ENCODE results near the gene CPNE6. TPM values are rescaled to one million over a fixed set of nuclear protein-coding genes. Genes with fewer than 3 reads are reported as not detected.

Gene CPNE6
- total and polyA plus RNA-seq, 4 donors: 0.05 to 0.17 TPM; not detected in 2

DNA sequence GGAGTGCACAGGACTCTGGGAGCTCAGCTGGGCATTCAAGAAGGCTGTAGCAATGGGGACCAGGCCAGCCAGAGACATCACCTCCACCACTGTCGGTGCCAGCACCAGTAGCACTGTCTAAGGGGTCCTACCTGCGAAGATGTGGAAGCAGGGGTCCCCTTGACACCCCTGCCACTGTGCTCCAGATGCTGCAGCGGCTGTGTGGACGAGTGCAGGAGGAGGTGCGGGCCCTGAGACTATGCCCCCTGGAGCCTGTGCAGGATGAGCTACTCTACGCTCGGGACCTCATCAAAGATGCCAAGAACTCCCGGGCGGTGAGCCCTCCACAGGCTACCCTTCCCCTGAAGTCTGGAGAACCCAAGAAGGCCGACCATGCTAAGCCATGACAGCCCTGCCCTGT is 10.9 kb upstream of the CPNE6 start:
- H3K9me3 ChIP-seq (ENCODE audit: control insufficient read depth in 4 of 4, low read length in 3 of 4): no peaks in the 10 kb centered on the region
- no peaks in the 10 kb centered on the region for H3K27me3 ChIP-seq (ENCODE audit: control insufficient read depth in 4 of 4, insufficient read depth in 4 of 4, low read length in 3 of 4)
- H3K4me1 ChIP-seq (ENCODE audit: control insufficient read depth in 4 of 4, insufficient read depth in 4 of 4, low read length in 3 of 4): peaks cover 34 to 80% (median 65%) of the 10 kb centered on the region in 4 donors
- H3K27ac ChIP-seq (ENCODE audit: low read depth in 1 of 2, low read length in 2 of 2): no peak overlapping the region
- no peak overlapping the region for H3K4me3 ChIP-seq (ENCODE audit: low read depth in 1 of 3, low read length in 3 of 3)
- DNase-seq (ENCODE audit: low spot score): no peak
- no peak for TF ChIP-seq FOXA1 (IDR thresholded peaks at IDR 0.05)
- TF ChIP-seq, protein P1, sequence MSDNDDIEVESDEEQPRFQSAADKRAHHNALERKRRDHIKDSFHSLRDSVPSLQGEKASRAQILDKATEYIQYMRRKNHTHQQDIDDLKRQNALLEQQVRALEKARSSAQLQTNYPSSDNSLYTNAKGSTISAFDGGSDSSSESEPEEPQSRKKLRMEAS (IDR thresholded peaks at IDR 0.05): no peak
- TF ChIP-seq SP1 (IDR thresholded peaks at IDR 0.05): no peak
- no peak for TF ChIP-seq EGR1 (IDR thresholded peaks at IDR 0.05; ENCODE audit: low read depth in 2 of 2)
- no peak for TF ChIP-seq TAF1 (conservative IDR thresholded peaks at IDR 0.05)
- no peaks in the 10 kb centered on the region for H3K36me3 ChIP-seq (ENCODE audit: control insufficient read depth in 4 of 4, insufficient read depth in 3 of 4, low read depth in 1 of 4, low read length in 3 of 4)
- no peak overlapping the region for H3K9ac ChIP-seq (ENCODE audit: low read depth in 1 of 2, low read length in 2 of 2)
- 95% methylated on average over 10 of the region's 10 CpGs for WGBS

DNA sequence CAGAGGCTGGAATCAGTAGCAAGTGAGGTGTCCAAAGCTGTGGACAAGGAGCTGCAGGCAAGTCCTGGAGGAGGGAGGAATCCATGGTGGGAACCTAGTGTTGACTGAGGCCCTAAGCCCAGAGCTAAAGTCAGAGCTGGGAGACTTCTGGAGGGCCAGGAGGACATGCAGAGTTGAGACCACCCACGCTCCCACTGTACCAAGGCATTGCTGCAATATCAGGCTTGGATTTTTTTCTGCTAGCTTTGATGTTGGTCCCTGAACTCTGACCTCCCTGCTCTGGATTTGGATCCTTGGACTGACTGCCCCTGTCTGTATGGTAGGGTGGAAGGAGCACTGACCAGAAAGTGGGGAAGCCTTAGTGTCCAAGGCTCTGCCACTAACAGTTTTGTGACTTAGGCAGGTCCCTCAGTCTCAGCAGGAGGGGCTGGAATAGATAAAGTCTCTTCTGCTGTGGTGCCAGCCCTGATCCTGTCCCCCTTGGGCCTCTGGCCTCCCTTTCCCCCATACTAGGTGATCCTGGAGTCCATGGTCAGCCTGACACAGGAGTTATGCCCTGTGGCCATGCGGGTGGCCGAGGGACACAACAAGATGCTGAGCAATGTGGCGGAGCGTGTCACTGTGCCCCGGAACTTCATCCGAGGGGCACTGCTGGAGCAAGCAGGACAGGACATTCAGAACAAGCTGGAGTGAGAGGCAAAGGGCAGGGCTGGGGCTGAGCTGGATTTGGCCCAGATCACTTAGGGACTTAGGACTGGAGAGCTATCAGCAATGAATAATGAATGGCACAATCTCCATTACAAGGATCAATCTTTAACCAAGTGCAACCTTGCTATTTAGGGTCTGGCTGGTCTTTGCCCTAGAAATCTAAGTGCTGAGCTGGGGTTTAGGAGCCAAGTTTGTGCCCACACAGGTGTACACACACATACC is 10.1 kb upstream of the CPNE6 start:
- no peak for DNase-seq (ENCODE audit: low spot score)
- H3K27ac ChIP-seq (ENCODE audit: low read depth in 1 of 2, low read length in 2 of 2): peak overlapping the region; percentile 44 to 71

More for the DNA sequence above, 10.1 kb upstream of the CPNE6 start:
- no peak overlapping the region for H3K9ac ChIP-seq (ENCODE audit: low read depth in 1 of 2, low read length in 2 of 2)
- peaks cover 35 to 85% (median 71%) of the 10 kb centered on the region in 4 donors for H3K4me1 ChIP-seq (ENCODE audit: control insufficient read depth in 4 of 4, insufficient read depth in 4 of 4, low read length in 3 of 4)
- 41% methylated on average over 7 of the region's 7 CpGs for WGBS
- H3K4me3 ChIP-seq (ENCODE audit: low read depth in 1 of 3, low read length in 3 of 3): no peak overlapping the region
- H3K36me3 ChIP-seq (ENCODE audit: control insufficient read depth in 4 of 4, insufficient read depth in 3 of 4, low read depth in 1 of 4, low read length in 3 of 4): no peaks in the 10 kb centered on the region
- no peaks in the 10 kb centered on the region for H3K27me3 ChIP-seq (ENCODE audit: control insufficient read depth in 4 of 4, insufficient read depth in 4 of 4, low read length in 3 of 4)
- no peaks in the 10 kb centered on the region for H3K9me3 ChIP-seq (ENCODE audit: control insufficient read depth in 4 of 4, low read length in 3 of 4)
- TF ChIP-seq FOXA1 (IDR thresholded peaks at IDR 0.05) (peak; percentile 44), SP1 (IDR thresholded peaks at IDR 0.05) (peak; percentile 100), GABPA (IDR thresholded peaks at IDR 0.05 in 1 of 2, conservative IDR thresholded peaks at IDR 0.05 in 1 of 2) (peak in 1 of 2 donors; percentile 81), JUND (IDR thresholded peaks at IDR 0.05) (peak in 1 of 2 donors; percentile 86), FOXA2 (IDR thresholded peaks at IDR 0.05) (peak; percentile 66), RXRA (IDR thresholded peaks at IDR 0.05) (peak; percentile 95 to 98), HNF4G (IDR thresholded peaks at IDR 0.05) (peak; percentile 97), YY1 (IDR thresholded peaks at IDR 0.05) (peak; percentile 91), RAD21 (IDR thresholded peaks at IDR 0.05) (peak; percentile 60 to 66), NR2F2 (IDR thresholded peaks at IDR 0.05) (peak; percentile 66), EGR1 (IDR thresholded peaks at IDR 0.05; ENCODE audit: low read depth in 2 of 2) (no peak), HNF4A (conservative IDR thresholded peaks at IDR 0.05) (peak; percentile 97 to 98)
- TF ChIP-seq, protein P2, sequence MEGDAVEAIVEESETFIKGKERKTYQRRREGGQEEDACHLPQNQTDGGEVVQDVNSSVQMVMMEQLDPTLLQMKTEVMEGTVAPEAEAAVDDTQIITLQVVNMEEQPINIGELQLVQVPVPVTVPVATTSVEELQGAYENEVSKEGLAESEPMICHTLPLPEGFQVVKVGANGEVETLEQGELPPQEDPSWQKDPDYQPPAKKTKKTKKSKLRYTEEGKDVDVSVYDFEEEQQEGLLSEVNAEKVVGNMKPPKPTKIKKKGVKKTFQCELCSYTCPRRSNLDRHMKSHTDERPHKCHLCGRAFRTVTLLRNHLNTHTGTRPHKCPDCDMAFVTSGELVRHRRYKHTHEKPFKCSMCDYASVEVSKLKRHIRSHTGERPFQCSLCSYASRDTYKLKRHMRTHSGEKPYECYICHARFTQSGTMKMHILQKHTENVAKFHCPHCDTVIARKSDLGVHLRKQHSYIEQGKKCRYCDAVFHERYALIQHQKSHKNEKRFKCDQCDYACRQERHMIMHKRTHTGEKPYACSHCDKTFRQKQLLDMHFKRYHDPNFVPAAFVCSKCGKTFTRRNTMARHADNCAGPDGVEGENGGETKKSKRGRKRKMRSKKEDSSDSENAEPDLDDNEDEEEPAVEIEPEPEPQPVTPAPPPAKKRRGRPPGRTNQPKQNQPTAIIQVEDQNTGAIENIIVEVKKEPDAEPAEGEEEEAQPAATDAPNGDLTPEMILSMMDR (IDR thresholded peaks at IDR 0.05; ENCODE audit: low read depth, low read length, missing input control): no peak
- TF ChIP-seq, protein P3, sequence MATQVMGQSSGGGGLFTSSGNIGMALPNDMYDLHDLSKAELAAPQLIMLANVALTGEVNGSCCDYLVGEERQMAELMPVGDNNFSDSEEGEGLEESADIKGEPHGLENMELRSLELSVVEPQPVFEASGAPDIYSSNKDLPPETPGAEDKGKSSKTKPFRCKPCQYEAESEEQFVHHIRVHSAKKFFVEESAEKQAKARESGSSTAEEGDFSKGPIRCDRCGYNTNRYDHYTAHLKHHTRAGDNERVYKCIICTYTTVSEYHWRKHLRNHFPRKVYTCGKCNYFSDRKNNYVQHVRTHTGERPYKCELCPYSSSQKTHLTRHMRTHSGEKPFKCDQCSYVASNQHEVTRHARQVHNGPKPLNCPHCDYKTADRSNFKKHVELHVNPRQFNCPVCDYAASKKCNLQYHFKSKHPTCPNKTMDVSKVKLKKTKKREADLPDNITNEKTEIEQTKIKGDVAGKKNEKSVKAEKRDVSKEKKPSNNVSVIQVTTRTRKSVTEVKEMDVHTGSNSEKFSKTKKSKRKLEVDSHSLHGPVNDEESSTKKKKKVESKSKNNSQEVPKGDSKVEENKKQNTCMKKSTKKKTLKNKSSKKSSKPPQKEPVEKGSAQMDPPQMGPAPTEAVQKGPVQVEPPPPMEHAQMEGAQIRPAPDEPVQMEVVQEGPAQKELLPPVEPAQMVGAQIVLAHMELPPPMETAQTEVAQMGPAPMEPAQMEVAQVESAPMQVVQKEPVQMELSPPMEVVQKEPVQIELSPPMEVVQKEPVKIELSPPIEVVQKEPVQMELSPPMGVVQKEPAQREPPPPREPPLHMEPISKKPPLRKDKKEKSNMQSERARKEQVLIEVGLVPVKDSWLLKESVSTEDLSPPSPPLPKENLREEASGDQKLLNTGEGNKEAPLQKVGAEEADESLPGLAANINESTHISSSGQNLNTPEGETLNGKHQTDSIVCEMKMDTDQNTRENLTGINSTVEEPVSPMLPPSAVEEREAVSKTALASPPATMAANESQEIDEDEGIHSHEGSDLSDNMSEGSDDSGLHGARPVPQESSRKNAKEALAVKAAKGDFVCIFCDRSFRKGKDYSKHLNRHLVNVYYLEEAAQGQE (IDR thresholded peaks at IDR 0.05): peak; percentile 78
- TF ChIP-seq, protein P4, sequence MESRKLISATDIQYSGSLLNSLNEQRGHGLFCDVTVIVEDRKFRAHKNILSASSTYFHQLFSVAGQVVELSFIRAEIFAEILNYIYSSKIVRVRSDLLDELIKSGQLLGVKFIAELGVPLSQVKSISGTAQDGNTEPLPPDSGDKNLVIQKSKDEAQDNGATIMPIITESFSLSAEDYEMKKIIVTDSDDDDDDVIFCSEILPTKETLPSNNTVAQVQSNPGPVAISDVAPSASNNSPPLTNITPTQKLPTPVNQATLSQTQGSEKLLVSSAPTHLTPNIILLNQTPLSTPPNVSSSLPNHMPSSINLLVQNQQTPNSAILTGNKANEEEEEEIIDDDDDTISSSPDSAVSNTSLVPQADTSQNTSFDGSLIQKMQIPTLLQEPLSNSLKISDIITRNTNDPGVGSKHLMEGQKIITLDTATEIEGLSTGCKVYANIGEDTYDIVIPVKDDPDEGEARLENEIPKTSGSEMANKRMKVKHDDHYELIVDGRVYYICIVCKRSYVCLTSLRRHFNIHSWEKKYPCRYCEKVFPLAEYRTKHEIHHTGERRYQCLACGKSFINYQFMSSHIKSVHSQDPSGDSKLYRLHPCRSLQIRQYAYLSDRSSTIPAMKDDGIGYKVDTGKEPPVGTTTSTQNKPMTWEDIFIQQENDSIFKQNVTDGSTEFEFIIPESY (IDR thresholded peaks at IDR 0.05): no peak
- TF ChIP-seq, protein P5, sequence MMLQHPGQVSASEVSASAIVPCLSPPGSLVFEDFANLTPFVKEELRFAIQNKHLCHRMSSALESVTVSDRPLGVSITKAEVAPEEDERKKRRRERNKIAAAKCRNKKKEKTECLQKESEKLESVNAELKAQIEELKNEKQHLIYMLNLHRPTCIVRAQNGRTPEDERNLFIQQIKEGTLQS (IDR thresholded peaks at IDR 0.05): no peak
